Measurements from ENCODE around the gene SEMA5A.
"Not testable (repeated sequence)": the region's sequence is repeated elsewhere in the genome, so short reads cannot be mapped to it uniquely, and the experiment has no call there.

SEMA5A gene

DNA sequence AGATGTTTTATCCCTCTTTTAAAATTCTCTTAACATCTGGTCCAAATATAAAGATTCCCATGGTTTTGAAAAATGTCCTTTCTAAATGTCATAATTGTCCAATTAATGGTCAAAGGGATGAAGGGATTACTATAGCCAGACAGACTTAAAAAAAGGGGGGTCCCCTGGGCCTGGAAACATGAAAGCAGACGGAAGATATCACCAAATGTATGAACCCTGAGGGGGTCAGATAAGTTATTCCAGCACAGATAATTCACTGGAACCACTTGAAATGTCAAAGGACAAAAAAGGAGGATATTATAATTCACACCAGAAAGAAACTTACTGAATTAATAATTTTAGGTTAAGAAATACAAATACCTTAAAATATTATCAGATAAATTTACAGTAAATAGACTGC, 155.8 kb downstream of the SEMA5A start:
- DNase-seq = no peak

DNA sequence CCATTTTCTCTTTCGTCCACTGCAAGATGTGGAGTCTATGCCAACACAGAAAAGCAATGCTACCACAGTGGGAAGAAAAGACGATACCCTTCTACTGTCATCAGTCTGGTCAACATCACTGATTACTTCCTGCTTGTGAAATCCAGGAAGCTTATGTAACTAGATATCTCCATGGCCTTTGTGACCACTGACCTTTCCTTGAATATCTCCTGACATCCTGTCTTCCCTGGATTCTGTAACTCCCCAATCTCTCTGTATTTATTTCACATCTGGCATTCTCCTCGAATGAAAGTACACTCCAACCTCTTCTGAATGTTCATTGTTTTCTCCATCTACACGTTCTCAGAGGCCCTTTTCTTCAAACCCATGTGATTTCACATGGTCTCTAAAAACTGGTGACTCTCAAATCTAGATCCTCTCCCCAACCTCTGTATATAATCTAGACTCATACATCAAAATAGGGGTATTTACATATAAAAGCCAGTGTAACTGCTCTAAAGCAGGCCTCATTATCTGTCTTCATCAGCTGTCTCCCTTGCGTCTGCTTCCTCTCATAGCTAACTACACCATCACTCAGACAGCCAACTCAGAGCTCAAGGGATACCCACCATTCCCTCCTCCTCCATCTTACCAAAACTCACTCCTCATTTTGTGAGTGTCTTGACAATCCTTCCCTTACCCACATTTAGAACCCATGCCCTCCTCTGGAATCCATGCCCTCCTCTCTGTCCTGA, 156.8 kb downstream of the SEMA5A start:
- DNase-seq = no peak

DNA sequence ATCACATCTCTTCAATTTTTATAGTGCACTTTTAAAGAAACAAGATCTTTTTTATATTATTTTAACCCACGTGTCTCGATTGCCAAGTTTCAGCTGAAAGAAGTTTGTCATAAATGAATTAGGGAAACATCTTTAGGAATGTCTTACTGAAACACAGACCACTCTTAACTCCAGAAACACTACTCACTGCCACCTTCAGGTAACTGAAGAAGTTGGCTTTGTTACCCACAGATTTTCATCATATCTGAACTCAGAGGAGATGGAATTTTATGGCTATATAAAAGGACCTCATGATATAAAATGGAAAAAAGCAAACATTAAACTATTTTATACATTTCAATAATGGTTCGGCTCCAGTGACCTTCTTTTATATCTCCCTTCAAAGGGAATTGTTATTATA, 158.0 kb downstream of the SEMA5A start:
- DNase-seq = no peak

DNA sequence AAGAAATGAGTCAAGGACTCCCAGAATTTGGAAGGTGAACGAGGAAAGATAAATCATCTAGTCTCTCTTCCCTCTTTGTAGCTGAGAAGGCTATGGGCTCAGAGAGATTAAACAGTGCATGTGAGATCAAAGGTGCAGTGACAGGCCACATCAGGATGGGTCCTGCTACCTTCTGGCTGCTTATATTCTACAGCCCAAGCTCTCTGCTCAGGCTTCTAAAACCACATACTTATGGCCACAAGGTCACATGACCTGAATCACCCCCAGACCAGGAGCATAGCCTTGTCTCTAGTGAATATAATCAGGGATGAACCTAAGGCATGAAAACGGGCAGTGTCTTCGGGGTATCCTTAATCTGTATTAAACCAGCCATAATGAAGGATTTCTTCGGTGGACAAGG, 158.9 kb downstream of the SEMA5A start:
- no peak for DNase-seq

DNA sequence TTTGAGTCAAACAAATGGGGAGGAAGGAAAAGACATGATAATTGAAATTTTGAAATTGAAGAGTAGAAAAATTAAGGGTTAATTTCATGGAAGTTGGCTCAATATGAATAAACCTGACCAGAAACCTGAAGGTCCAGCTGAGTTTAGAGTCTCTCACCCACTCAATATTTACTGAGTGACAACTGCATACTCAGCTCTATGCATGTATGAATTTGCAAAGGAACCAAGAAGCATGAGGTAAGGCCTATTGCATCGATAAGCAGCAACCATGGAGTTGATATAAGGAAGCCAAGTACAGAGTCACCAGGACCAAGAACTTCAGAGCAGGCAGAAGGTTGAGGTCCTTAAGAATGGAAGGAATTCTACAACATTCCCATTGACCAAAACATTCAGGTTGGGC, 163.4 kb downstream of the SEMA5A start:
- no peak for DNase-seq

DNA sequence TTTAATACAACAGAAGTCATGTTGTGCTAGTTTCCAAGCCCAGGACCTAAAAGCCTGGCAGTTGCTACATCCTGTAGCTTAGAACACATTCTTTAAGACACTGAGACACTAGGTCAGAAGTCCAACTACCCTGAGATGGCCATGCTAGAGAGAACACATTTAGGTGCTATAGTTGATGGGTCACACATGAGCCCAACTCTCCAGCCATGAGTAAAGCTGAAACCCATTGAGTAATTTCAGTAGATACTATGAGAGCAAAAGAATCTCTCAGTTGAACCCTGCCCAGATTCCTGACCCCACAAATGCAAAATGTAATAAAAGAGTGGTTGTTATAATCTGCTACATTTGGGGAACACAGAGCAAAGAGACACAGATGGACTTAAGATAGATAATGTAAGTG, 164.4 kb downstream of the SEMA5A start:
- no peak for DNase-seq

DNA sequence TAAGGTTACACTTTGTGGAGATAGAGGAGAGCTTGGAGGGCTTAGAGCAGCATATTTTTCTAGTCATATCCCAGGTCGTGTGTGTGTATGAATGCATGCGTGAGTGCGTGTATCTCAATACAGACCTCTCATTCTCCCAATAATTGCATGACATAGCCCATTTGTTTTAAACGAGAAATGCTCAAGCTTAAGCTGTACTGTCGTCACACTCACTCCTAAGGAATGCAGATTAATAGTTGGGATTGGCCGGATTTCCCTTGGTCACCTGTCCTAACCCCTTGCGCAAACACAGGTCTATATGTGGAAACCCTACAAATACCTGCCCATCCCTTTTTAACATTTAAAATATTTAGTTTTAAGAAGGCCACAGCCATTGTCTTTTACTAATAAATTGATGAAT, 165.8 kb downstream of the SEMA5A start:
- no peak for DNase-seq

DNA sequence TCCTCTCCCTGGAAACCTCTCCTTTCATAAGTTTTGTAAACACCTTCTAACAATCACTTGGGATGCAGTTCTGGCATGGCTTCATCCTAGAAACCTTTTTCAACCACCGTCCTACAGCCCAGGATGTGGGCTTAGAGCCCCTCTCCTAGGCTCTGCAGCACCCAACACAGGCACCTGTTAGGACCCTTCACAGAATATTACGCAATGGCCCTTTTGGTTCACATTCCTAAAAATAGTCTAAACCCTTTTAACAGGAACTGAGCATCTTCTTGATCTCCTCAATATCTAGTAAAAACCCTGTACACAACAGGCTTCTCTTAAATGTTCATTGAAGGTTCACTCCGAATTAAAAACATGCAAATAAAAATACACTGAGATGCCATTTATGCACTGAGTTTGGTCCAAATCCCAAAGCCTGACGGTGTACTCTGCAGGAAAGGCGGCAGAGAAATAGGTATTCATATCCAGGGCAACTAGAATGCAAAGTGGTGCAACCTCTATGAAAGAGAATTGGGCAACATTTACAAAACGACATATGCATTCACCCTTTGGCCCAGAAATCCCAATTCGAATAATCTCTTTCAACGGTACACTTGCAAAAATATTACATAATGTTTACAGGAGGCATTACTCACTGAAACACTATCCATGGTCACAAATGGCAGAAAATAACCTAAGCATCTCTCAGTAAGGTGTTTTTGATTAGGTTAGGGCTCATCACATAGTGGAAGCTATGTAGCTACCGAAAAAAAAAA, 169.3 kb downstream of the SEMA5A start:
- DNase-seq = no peak

DNA sequence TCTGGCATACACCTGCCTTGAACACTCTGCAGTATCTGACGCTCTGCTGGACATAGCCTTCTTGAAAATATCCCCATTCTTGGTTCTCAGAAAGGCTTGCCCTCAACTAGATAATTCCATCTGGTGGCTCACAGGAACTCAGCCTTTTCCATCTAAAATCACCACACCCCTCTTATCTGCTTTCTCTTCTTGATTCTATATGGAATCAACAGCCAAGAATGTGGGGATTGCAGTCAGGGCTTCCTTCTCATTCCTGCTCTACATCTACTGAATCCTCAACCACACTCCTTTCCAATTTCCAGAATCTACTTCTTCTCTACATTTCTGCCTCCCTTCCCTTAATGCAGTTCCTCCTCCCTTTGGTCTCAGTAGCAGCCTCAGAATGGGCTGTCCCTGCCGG, 170.1 kb downstream of the SEMA5A start:
- DNase-seq = no peak

DNA sequence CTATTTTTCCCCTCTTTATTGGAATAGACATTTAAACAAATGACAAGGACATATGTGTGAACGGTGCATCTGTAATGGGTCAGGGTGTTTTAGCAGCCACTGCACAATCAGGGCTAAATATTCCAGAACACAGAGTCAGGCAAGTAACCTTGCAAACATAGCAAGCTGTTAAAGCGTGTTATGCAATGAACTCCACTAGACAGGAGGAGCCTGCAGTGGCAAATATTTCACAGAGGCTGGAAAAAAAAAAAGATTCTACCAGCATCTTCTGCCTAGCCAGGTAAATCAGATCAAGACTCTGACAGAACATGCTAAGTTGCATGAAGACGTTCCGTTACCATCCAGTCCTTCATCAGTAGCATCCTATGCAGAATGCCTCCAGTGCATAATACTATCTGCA, 171.8 kb downstream of the SEMA5A start:
- no peak for DNase-seq

DNA sequence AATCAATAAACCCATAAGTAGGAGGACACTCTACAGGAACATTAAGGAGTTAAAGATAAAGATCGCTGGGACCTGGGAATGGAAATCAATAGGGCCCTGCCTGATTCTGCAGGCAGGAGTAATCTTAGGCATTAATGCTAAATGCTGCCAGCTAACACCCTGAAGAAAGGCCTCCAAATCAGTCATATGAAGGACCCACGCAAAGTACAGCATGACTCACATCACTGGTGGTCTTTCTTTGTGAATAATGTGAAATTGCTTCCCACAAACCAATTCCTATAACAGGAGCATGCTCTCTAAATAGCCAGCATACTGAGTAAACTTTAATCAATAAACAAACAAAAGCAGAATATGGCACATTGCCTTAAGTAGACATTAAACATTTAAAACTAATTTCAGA, 172.3 kb downstream of the SEMA5A start:
- no peak for DNase-seq

DNA sequence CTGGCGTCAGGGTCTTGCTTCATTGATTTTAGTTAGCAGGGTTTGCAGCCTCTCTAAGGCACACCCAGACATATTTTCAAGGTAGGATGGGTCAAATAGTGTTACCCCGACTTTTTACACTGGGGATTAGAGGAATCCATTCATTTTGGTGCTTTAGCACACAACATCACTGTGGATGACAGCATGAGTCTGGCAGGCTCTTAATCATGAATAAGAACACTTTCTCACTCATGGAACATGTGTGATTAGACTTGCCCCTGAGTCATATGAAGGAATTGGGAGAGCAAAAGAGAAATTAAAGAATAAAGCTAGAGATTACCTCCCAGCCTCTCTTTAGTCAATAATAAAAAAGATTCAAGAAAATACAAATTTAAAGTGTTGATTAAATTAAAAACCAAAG, 175.6 kb downstream of the SEMA5A start:
- DNase-seq = no peak

DNA sequence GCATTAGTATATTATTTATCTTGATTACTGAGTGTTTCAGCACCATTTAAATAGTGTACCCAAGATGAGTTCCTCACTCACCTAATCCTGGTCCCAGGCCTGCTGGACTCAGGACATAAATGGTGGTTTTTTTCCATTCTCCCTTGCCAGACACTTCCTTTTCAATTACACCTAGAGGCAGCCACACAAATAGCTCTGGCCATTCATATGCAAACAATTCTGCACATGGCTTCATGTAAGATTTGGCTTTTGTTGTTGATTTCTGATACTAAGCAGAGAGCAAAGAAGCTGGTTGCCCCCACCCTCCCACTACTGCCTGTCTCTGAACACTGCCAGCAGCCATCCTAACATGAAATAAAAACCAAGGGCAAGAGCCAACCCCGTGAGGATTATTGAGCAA, 180.4 kb downstream of the SEMA5A start:
- DNase-seq = no peak

DNA sequence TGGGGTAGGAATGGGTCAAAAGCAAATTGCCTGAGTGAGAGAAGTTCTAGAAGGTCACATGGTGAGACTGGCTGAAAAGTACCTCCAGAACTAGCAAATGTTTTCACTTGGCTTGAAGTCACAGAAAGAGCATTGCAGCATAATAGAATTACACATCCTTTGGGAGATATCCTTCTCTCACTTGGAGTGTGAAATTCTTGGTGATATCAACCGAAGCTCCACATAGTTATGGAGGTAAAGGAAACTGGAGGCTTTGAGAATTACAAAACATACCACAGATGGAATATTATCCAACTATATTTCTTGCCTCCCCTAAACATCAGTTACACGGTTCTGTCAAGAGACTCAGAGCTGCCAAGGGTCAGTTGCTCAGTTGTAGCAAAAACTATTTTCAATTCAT, 182.4 kb downstream of the SEMA5A start:
- no peak for DNase-seq

DNA sequence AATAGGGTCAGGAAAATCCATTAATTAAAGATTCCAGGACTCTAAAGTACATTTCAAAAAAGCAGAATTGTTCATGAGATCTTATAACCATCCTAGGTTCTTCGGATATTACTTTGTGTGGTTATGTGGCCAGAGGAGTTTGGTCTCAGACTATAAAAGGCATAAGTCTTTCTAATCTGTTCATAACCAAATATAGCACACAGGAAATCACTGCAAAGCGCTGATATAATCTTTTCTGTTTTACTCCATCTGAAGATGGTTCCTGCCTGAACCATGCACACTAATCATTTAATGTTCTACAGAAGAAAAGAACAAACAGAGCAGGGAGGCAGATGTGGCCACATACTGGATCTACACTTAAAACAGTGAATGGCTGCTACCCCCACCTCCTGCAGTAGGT, 182.8 kb downstream of the SEMA5A start:
- no peak for DNase-seq

DNA sequence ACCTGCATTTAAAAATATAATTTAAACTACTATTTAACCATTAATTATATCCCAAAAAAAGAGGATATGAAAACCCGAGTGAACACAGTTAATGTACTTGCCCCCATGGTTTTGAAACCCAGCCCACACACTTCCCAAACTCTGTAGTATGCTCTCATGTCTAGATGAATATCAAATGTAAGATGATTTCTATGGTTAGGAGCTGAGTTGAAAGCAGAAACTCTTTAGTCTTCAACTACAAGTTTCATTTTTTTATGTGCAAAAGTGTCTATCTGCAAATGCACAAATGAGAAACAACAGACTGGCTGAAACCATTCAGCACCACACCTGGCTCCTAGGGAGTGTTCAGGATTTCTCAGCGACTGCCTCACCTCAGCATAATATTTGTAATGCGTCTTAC, 183.3 kb downstream of the SEMA5A start:
- no peak for DNase-seq

DNA sequence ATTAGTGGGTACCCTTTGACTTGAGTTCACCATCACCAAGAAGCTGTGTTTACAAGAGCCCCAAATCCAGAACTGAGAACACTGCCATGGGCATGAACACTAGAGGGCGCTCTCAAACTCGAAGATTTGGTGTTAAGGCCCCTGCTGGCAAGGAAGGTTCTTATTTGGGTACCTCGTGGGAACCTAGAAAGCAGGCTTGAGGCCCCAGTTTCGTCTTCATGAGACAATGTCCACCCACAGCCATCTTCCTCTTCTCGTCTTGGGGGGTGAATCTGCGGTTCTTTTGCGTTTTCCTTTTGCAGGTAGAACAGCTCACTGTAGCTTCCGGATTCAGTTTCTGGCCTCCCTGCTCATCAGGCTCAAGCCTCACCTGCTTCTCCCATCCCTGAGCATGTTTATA, 184.0 kb downstream of the SEMA5A start:
- peak; percentile 27 to 44 for DNase-seq

DNA sequence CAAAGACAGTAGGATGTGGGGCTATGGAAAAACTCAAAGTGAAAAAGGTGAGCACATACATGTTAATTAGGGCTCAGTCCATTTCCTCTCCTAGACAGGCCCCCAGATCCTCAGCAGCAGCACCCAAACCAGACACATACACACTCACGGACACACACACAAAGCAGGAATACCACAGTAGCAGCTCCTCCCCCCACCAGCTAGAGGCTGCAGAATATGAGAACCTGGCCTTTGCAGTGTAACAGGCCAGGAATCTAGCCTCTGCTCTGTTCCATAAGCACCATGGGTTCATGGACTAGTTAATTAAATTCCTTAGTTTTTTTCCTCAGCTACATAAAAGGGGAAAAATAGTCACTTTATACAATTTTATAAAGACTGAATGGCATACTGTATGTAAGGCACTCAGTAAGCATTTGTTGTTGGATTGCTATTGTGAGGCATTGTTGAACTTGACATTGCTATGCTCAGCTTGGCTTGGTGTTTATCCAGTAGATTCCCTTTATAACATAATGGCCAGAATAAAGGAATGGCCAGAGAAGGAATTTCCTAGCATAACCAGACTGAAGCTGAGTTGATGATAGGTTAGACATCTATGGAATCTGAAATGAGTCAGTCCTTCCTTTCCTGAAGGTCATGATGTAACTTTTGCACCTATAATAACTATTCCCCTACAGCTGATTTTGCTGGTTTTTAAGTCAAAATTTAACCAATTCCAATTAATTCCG, 186.8 kb downstream of the SEMA5A start:
- DNase-seq = no peak

DNA sequence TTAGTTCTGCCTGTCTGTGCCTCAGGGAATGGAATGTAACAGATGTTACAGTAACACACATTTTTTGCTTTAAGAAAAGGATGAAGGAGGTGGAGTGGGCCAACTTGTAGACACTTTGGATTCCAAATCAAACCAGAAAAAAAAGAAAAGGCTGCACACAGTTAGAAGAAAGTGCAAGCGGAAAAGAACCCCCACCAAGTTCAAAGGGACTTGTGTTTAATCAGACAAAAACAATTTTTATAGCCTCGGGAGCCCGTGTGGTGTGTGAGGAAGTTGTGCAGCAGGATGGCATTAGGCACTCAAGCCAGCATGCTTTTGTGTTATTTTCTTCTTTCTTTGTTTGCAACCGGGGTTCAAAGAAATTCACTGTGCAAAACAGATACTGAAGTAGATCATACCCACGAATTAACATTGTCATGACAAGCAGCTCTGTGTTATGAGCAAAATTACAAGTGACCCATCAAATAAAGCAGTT, 189.5 kb downstream of the SEMA5A start:
- no peak for DNase-seq

DNA sequence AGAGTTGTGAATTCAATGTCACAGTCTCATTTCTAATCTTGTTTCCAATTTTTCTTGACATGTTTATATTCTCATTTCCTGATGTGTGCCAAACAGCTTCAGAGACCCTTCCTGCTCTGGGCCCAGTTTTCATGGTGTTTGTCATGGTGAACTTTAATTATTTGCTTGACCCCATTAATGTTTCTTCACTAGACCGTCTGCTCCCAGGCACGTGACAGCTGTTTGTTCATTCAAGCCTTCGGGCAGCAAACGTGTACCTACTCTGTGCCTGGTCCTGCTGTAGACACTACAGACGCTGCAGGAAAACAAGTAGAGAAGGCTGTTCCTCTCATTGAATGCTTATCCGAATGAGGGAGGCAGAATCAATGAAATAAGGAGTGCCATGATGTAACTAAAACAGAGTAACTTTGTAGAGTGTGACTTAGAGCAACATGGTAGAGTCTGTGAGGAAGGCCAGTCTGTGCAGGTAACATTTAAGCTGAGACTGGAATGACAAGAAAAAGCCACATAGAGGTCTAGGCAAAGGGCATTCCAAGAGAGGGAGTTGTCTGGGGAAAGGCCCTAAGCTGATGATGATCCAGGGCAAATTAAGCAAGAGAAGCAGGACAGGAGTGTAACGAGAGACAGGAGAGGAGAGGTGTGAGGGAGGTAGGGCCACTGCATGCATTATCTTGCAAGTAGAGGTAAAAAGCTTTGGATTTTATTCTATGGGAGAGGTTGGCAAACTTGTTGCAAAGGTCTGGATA, 191.4 kb downstream of the SEMA5A start:
- no peak for DNase-seq

DNA sequence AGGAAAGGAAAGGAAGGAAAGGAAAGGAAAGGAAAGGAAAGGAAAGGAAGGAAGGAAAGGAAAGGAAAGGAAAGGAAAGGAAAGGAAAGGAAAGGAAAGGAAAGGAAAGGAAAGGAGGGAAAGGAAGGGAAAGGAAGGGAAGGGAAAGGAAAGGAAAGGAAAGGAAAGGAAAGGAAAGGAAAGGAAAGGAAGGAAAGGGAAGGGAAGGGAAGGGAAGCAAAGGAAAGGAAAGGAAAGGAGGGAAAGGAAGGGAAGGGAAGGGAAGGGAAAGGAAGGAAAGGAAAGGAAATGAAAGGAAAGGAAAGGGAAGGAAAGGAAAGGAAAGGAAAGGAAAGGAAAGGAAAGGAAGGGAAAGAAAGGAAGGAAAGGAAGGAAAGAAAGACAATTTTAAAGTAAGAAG, 192.8 kb downstream of the SEMA5A start:
- DNase-seq = not testable (repeated sequence)

DNA sequence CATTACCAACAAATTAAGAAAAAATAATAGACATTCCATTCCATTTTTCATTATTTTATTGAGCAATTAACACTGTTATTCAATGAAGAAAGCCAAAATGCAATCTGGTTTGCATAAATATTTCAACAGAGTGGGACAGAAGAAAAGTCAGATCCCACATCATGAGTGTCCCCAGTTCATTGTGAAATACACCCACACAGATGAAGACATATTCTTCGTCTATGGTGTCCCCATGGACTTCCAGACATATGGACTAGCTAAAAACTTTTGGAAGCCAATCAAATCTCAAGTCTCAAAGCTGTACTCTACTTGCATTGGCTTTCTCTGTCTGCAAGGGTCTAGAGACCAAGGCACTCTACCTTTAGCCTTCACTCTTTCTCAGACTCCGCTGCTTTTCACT, 194.3 kb downstream of the SEMA5A start:
- DNase-seq = no peak

DNA sequence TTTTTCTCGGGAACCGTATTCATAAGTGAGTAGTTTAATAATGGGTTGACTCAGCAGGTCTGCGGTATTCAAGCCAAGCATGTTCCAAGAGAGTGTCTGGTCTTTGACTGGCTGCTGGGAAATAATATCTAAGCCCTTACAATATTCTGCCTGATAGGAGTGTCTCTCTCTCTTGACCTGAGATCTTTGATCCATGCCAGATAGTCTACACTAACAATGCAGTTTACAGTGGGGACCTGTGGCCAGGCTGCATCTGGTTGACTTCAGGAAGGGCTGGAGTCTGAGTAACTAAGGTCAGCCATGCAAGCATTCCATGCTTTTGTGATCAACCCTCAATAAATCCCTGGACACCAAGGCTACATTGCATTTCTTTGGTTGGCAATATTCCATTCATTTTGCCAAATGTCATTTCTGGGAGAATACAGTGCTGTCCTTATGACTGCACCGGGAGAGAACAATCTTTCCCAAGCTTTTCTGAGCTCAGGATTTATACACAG, 195.5 kb downstream of the SEMA5A start:
- no peak for DNase-seq
